Upper lobe of right lung (tissue), 1 donor: ENCODE measurements around the gene IQGAP2. TPM values are rescaled to one million over a fixed set of nuclear protein-coding genes. Genes with fewer than 3 reads are reported as not detected.

ENCODE experiments used
- ATAC-seq: fragments of 200-7000 bp; cut with Tn5 transposase; one replicate; pipeline ENCODE4 v1.9.1; 2020; ENCODE audit warnings: mild to moderate bottlenecking, moderate library complexity
- DNase-seq: peaks from one replicate; pipeline ENCODE4 v3.0.0-alpha.2; 2020
- H3K27ac ChIP-seq: fragments of 200-600 bp; one replicate; pipeline ENCODE4 v1.8.0; 2022
- H3K27me3 ChIP-seq: fragments of 200-600 bp; one replicate; pipeline ENCODE4 v1.8.0; 2022; ENCODE audit warnings: mild to moderate bottlenecking
- H3K36me3 ChIP-seq: fragments of 200-600 bp; one replicate; pipeline ENCODE4 v1.8.0; 2022
- H3K4me1 ChIP-seq: fragments of 200-600 bp; one replicate; pipeline ENCODE4 v1.8.0; 2022
- H3K4me3 ChIP-seq: fragments of 200-600 bp; one replicate; pipeline ENCODE4 v1.8.0; 2022; ENCODE audit warnings: mild to moderate bottlenecking
- H3K9me3 ChIP-seq: fragments of 200-600 bp; one replicate; pipeline ENCODE4 v1.8.0; 2022
- CTCF ChIP-seq: fragments of 200-600 bp; IDR thresholded peaks from one replicate; pipeline ENCODE4 v1.8.0; 2022; ENCODE audit warnings: antibody characterized with exemption
- intact Hi-C: fragments of 100-400 bp; cut with DNase I; formaldehyde crosslinking; loops from one replicate; pipeline ENCODE4 v1.11.0; 2022
- total RNA-seq: library from RNA; stranded (reverse); fragmentation: NEBNext Ultra II Directional; extraction: Animal tissue kit (Norgen Biotek cat#: 25700); gene quantifications from one replicate; pipeline ENCODE4 v1.2.1, GENCODE V29; 2021
- donor health status: DM: no; HTN: yes; CAD: no; lungs with severe emphysema.

The IQGAP2 gene
- total RNA-seq, 1 donor from 2014 or later = 31.0 TPM

DNA sequence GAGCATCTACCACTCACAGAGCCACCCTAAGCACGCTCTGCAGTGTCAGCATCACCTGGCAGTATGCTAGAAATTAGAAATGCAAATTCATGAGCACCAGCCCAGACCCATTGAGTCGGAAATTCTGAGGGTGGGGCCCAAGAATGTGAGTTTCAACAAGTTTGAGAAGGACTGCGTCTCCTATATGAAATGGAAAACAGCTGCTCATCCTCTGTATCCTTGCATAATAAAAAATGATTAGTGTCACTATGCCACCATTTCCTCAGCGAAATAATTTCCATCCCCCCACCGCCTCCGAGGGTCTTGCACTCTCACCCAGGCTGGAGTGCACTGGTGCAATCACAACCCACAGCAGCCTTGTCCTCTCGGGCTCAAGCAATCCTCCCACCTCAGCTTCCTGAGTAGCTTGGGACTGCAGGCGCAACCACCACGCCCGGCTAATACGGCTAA, 1.3 kb upstream of the IQGAP2 start:
- no peak for TF ChIP-seq CTCF
- intact Hi-C loops = no loop called here
- H3K36me3 ChIP-seq = no peaks in the 10 kb centered on the region
- H3K9me3 ChIP-seq = no peaks in the 10 kb centered on the region
- peak overlapping the region; percentile 76 for H3K27ac ChIP-seq
- DNase-seq (peak; percentile 73), ATAC-seq (peak; percentile 32)
- peak overlapping the region; percentile 69 for H3K4me3 ChIP-seq
- no peaks in the 10 kb centered on the region for H3K27me3 ChIP-seq
- H3K4me1 ChIP-seq = no peaks in the 10 kb centered on the region

- peak overlapping the region; percentile 69 for H3K4me3 ChIP-seq
- TF ChIP-seq CTCF = no peak
Measured at GRCh38 chr5:76402251-76402885, 717 bp upstream of the IQGAP2 start.

GRCh38 chr5:76403766-76404222, 709 bp downstream of the IQGAP2 start:
- peak; percentile 24 for ATAC-seq
- peak; percentile 23 for TF ChIP-seq CTCF
- peaks cover 11% of the 10 kb centered on the region for H3K4me1 ChIP-seq
- peak overlapping the region; percentile 69 for H3K4me3 ChIP-seq
- DNase-seq = peak; percentile 80
- H3K36me3 ChIP-seq = no peaks in the 10 kb centered on the region
- no peaks in the 10 kb centered on the region for H3K27me3 ChIP-seq
- H3K9me3 ChIP-seq = no peaks in the 10 kb centered on the region
- peak overlapping the region; percentile 76 for H3K27ac ChIP-seq
- intact Hi-C loops = no loop called here

More at GRCh38 chr5:76402251-76402885, 717 bp upstream of the IQGAP2 start:
- Histone ChIP-seq H3K27me3 (no peaks in the 10 kb centered on the region), H3K4me1 (peaks cover 2% of the 10 kb centered on the region), H3K27ac (peak overlapping the region; percentile 76), H3K9me3 (no peaks in the 10 kb centered on the region), H3K36me3 (no peaks in the 10 kb centered on the region)
- ATAC-seq (peak; percentile 50), DNase-seq (peak; percentile 77)
- intact Hi-C loops = no loop called here

GRCh38 chr5:76404223-76405211, 1.4 kb downstream of the IQGAP2 start:
- peak; percentile 11 for ATAC-seq
- intact Hi-C loops = no loop called here
- H3K27me3 ChIP-seq = no peaks in the 10 kb centered on the region
- peak overlapping the region; percentile 69 for H3K4me3 ChIP-seq
- peaks cover 11% of the 10 kb centered on the region for H3K4me1 ChIP-seq
- H3K9me3 ChIP-seq = no peaks in the 10 kb centered on the region
- TF ChIP-seq CTCF = no peak
- no peak for DNase-seq
- H3K36me3 ChIP-seq = no peaks in the 10 kb centered on the region
- H3K27ac ChIP-seq = peak overlapping the region; percentile 76

DNA sequence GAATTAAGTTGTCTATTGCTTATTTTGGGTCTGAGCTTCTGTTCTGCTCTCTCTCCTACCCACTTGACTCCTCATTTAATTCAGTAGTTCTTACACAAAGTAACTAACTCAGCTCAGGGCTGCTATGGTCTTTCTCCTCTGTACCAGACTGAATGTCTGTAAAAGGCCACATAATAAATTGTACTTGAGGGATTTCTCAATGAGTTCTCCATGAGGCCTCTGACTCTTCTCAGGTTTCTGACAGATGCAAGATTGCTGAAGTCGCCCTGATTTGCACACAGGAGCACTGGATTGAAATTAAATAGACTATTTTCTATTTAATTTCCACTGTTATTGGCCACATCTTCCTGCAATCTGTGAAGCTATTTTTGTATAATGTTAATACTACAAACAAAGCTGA, 2.9 kb downstream of the IQGAP2 start:
- H3K9me3 ChIP-seq = no peaks in the 10 kb centered on the region
- H3K36me3 ChIP-seq = no peaks in the 10 kb centered on the region
- intact Hi-C loops = no loop called here
- no peaks in the 10 kb centered on the region for H3K27me3 ChIP-seq
- H3K4me1 ChIP-seq = peaks cover 11% of the 10 kb centered on the region
- DNase-seq = no peak
- no peak for ATAC-seq
- no peak overlapping the region for H3K4me3 ChIP-seq
- no peak overlapping the region for H3K27ac ChIP-seq
- TF ChIP-seq CTCF = no peak
